GM23338 (cell line): ENCODE results near the gene NEMP2. TPM values are rescaled to one million over a fixed set of nuclear protein-coding genes. Genes with fewer than 3 reads are reported as not detected.

Experiments used
- ATAC-seq: fragments of 200-7000 bp; cut with Tn5 transposase; 3 replicates; pipeline ENCODE4 v1.9.1; 2020
- DNase-seq: peaks from one replicate; pipeline ENCODE4 v3.0.0-alpha.2; 2015; ENCODE audit warnings: low spot score
- H2AFZ ChIP-seq: fragments of 200-600 bp; sonication (generic); 2 replicates; pipeline ENCODE4 v1.8.0; 2016; ENCODE audit warnings: antibody characterized with exemption, mild to moderate bottlenecking, moderate library complexity
- H3F3A ChIP-seq: fragments of 200-600 bp; sonication (generic); replicated peaks from 2 replicates; pipeline ENCODE4 v1.8.0; 2017; ENCODE audit warnings: antibody characterized with exemption, mixed run types, low read depth
- H3K27ac ChIP-seq: fragments of 200-600 bp; sonication (generic); 2 replicates; pipeline ENCODE4 v1.6.1; 2016; ENCODE audit warnings: low read depth
- H3K27me3 ChIP-seq: fragments of 200-600 bp; sonication (generic); 2 replicates; pipeline ENCODE4 v1.8.0; 2016; ENCODE audit warnings: mild to moderate bottlenecking, mixed run types, moderate library complexity; ENCODE audit not compliant: insufficient read depth
- H3K36me3 ChIP-seq: fragments of 200-600 bp; sonication (generic); 2 replicates; pipeline ENCODE4 v1.8.0; 2016; ENCODE audit warnings: mild to moderate bottlenecking; ENCODE audit not compliant: insufficient read depth
- H3K4me1 ChIP-seq: fragments of 200-600 bp; sonication (generic); 2 replicates; pipeline ENCODE4 v1.8.0; 2016; ENCODE audit warnings: mild to moderate bottlenecking, moderate library complexity; ENCODE audit not compliant: insufficient read depth
- H3K4me2 ChIP-seq: fragments of 200-600 bp; sonication (generic); 2 replicates; pipeline ENCODE4 v1.7.1; 2017; ENCODE audit warnings: mixed run types
- H3K4me3 ChIP-seq: fragments of 200-600 bp; sonication (generic); 2 replicates; pipeline ENCODE4 v1.6.1; 2016; ENCODE audit warnings: mixed run types
- H3K79me2 ChIP-seq: fragments of 200-600 bp; sonication (generic); replicated peaks from 2 replicates; pipeline ENCODE4 v1.8.0; 2017; ENCODE audit warnings: mild to moderate bottlenecking; ENCODE audit not compliant: insufficient read depth
- H3K9me2 ChIP-seq: fragments of 200-600 bp; sonication (generic); 2 replicates; pipeline ENCODE4 v1.8.0; 2017; ENCODE audit not compliant: insufficient read depth
- H4K20me1 ChIP-seq: fragments of 200-600 bp; sonication (generic); replicated peaks from 2 replicates; pipeline ENCODE4 v1.8.0; 2017; ENCODE audit warnings: mild to moderate bottlenecking; ENCODE audit not compliant: insufficient read depth
- H3K27ac Mint-ChIP-seq: 2 replicates; pipeline ENCODE4 v1.8.0; 2020; ENCODE audit warnings: inconsistent platforms, mild to moderate bottlenecking, moderate library complexity, mixed read lengths
- H3K27me3 Mint-ChIP-seq: 3 replicates; pipeline ENCODE4 v1.8.0; 2022; ENCODE audit warnings: low read depth, mild to moderate bottlenecking, moderate library complexity, mixed read lengths, inconsistent platforms; ENCODE audit not compliant: insufficient read depth, poor library complexity
- H3K36me3 Mint-ChIP-seq: 3 replicates; pipeline ENCODE4 v1.8.0; 2021; ENCODE audit warnings: low read depth, mild to moderate bottlenecking, inconsistent platforms, moderate library complexity, mixed read lengths
- H3K4me1 Mint-ChIP-seq: 3 replicates; pipeline ENCODE4 v1.8.0; 2020; ENCODE audit warnings: mild to moderate bottlenecking, inconsistent platforms, mixed read lengths
- H3K4me3 Mint-ChIP-seq: 3 replicates; pipeline ENCODE4 v1.8.0; 2021; ENCODE audit warnings: moderate library complexity, mild to moderate bottlenecking, inconsistent platforms, mixed read lengths
- H3K9me3 Mint-ChIP-seq: 3 replicates; pipeline ENCODE4 v1.8.0; 2020; ENCODE audit warnings: moderate library complexity, mild to moderate bottlenecking, inconsistent platforms, mixed read lengths
- CREB1 ChIP-seq: fragments of 250-450 bp; sonication (Bioruptor Pico); IDR thresholded peaks from 2 replicates; pipeline ENCODE4 v1.5.0; 2020; ENCODE audit warnings: low read depth, mild to moderate bottlenecking, moderate library complexity
- CTCF ChIP-seq, 2 experiments: fragments of 200-600 bp in 1 of 2; sonication (generic) in 1 of 2; conservative IDR thresholded peaks; 2 replicates each; pipeline versions ENCODE4 v1.5.1 to v1.6.1; 2016 to 2017; ENCODE audit warnings: antibody characterized with exemption in 2 of 2, low read depth in 2 of 2, mild to moderate bottlenecking in 2 of 2, moderate library complexity in 1 of 2
- ETS1 ChIP-seq: IDR thresholded peaks from 2 replicates; pipeline ENCODE4 v1.6.1; 2016; ENCODE audit warnings: antibody characterized with exemption
- EZH2 ChIP-seq: fragments of 200-600 bp; sonication (generic); IDR thresholded peaks from one replicate; pipeline ENCODE4 v1.8.0; 2017; ENCODE audit warnings: antibody characterized with exemption, mild to moderate bottlenecking, low read depth; ENCODE audit not compliant: unreplicated experiment
- EZH2phosphoT487 ChIP-seq: fragments of 200-600 bp; sonication (generic); IDR thresholded peaks from one replicate; pipeline ENCODE4 v1.8.1; 2018; ENCODE audit warnings: antibody characterized with exemption; ENCODE audit not compliant: unreplicated experiment
- JUNB ChIP-seq: IDR thresholded peaks from one replicate; pipeline ENCODE4 v1.6.1; 2016; ENCODE audit warnings: antibody characterized with exemption; ENCODE audit not compliant: unreplicated experiment
- NANOG ChIP-seq: IDR thresholded peaks from 2 replicates; pipeline ENCODE4 v1.6.1; 2016; ENCODE audit warnings: antibody characterized with exemption, borderline replicate concordance
- POLR2AphosphoS5 ChIP-seq: IDR thresholded peaks from 2 replicates; pipeline ENCODE4 v1.6.1; 2016; ENCODE audit warnings: antibody characterized with exemption, low read depth
- REST ChIP-seq: IDR thresholded peaks from one replicate; pipeline ENCODE4 v1.6.1; 2018; ENCODE audit warnings: antibody characterized with exemption; ENCODE audit not compliant: unreplicated experiment
- STAT1 ChIP-seq: IDR thresholded peaks from one replicate; pipeline ENCODE4 v1.6.1; 2016; ENCODE audit warnings: antibody characterized with exemption; ENCODE audit not compliant: unreplicated experiment
- ZNF114 ChIP-seq: fragments of 250-450 bp; sonication (Bioruptor Pico); IDR thresholded peaks from 2 replicates; pipeline ENCODE4 v1.5.0; 2020; ENCODE audit warnings: mild to moderate bottlenecking, moderate library complexity
- ZNF331 ChIP-seq: fragments of 250-450 bp; sonication (Bioruptor Pico); IDR thresholded peaks from 2 replicates; pipeline ENCODE4 v1.5.0; 2020; ENCODE audit warnings: low read depth, mild to moderate bottlenecking, moderate library complexity
- ZNF462 ChIP-seq: fragments of 250-450 bp; sonication (Bioruptor Pico); IDR thresholded peaks from 2 replicates; pipeline ENCODE4 v1.5.0; 2020; ENCODE audit warnings: mild to moderate bottlenecking, moderate library complexity
- polyA plus RNA-seq: library from polyadenylated mRNA; unstranded; fragments of >200 nt; fragmentation: Nextera tagmentation; extraction: Ambion mirVana; gene quantifications from 2 replicates; pipeline ENCODE4 v1.2.1, GENCODE V29; 2016
- total RNA-seq: library from RNA; depleted of rRNA; stranded (reverse); fragments of >200 nt; shearing (Covaris generic); gene quantifications from 2 replicates; pipeline ENCODE4 v1.2.3, GENCODE V29; 2014

Gene NEMP2
- total and polyA plus RNA-seq, 2 experiments from 2014 or later = 1.2 to 4.0 TPM

- no peak for ATAC-seq
- Histone ChIP-seq H3K27me3 (no peaks in the 10 kb centered on the region), H3K4me1 (no peaks in the 10 kb centered on the region), H3F3A (no peaks in the 10 kb centered on the region), H3K4me2 (no peak overlapping the region), H4K20me1 (no peaks in the 10 kb centered on the region), H2AFZ (no peak overlapping the region), H3K79me2 (no peaks in the 10 kb centered on the region), H3K4me3 (no peak overlapping the region), H3K27ac (no peak overlapping the region), H3K9me2 (0 out of 2 replicates have a peak, but pooled peaks cover 4% of the 10 kb centered on the region), H3K36me3 (no peaks in the 10 kb centered on the region)
- TF ChIP-seq EZH2 (no peak), STAT1 (no peak), CTCF (conservative IDR thresholded peaks at IDR 0.05; ENCODE audit: low read depth in 2 of 2) (no peak), NANOG (no peak), CREB1 (no peak), ZNF114 (CRISPR knock-in tag) (no peak), JUNB (no peak), POLR2AphosphoS5 (no peak), ZNF331 (no peak), EZH2phosphoT487 (no peak), ETS1 (no peak), REST (no peak), ZNF462 (CRISPR knock-in tag) (no peak)
- DNase-seq = no peak
- no peaks in the 10 kb centered on the region for H3K27me3 Mint-ChIP-seq
- no peaks in the 10 kb centered on the region for H3K36me3 Mint-ChIP-seq
- no peaks in the 10 kb centered on the region for H3K4me1 Mint-ChIP-seq
- H3K9me3 Mint-ChIP-seq = no peaks in the 10 kb centered on the region
- H3K27ac Mint-ChIP-seq = no peak overlapping the region
- no peak overlapping the region for H3K4me3 Mint-ChIP-seq
Measured at GRCh38 chr2:190460487-190460886, 74.0 kb downstream of the NEMP2 start.
